ENCODE results near the gene NF1.
A peak's percentile ranks its signal among the peaks of the same experiment; 100 is the strongest.
"Not testable (repeated sequence)": the region's sequence is repeated elsewhere in the genome, so short reads cannot be mapped to it uniquely, and the experiment has no call there.

Gene NF1

DNA sequence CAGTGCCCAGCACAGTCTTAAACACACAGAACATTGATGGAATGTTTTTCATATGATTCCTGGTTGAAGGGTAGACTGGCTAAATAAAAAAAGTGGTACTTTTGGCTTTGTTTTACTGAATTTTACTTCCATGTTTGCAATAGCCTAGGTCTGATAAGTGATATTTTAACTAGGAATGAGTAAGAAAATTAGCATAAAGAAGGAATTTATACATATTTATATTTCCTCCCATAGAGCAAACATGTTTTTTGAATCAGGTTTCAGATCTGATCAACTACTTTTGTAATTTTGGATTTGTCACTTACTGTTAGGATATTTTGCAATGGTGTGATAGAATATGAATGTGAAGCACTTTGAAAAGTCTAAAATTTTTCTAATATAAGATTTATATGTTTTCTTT is 7.2 kb downstream of the NF1 start:
- TF ChIP-seq Cebpa-rat (IDR thresholded peaks at IDR 0.05): no peak
- 0 out of 2 replicates have a peak, but pooled peaks cover under 1% of the 10 kb centered on the region for H3K36me3 ChIP-seq
- no peaks in the 10 kb centered on the region for H3K4me1 ChIP-seq
- H3K4me3 ChIP-seq: no peak overlapping the region
- no peak overlapping the region for H3K9ac ChIP-seq
- no peak overlapping the region for H3K27ac ChIP-seq
- H4K20me1 ChIP-seq: peaks cover 71% of the 10 kb centered on the region
- H3K4me2 ChIP-seq: no peak overlapping the region
- H3K9me3 ChIP-seq: no peaks in the 10 kb centered on the region
- no peaks in the 10 kb centered on the region for H3K27me3 ChIP-seq

DNA sequence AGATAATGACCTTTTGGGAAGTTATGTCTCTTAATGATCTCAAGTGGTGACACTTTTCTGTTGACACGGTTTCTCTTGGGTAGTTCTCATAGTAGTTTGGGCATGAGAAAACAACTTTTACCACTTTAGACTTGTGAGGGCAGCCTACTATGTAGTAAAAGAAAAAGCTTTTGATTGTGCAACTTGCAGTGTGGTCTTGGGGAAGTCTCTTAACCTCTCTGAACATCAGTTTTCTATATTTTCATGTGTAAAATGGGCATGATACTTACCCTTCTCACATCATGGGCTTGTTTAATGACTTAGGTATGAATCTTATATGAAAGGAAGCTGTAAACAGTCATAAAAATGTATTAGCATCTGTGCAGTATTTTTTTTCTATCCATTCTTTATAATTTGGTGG is 11.2 kb downstream of the NF1 start:
- peaks cover 86% of the 10 kb centered on the region for H4K20me1 ChIP-seq
- no peaks in the 10 kb centered on the region for H3K27me3 ChIP-seq
- peaks cover 10% of the 10 kb centered on the region; the same call in 1 of the 2 replicates for H3K36me3 ChIP-seq
- no peak overlapping the region for H3K27ac ChIP-seq
- H3K9ac ChIP-seq: no peak overlapping the region
- H3K4me2 ChIP-seq: no peak overlapping the region
- TF ChIP-seq Cebpa-rat (IDR thresholded peaks at IDR 0.05): no peak
- H3K4me3 ChIP-seq: no peak overlapping the region
- peaks cover 4% of the 10 kb centered on the region; the same call in 1 of the 2 replicates for H3K4me1 ChIP-seq
- H3K9me3 ChIP-seq: no peaks in the 10 kb centered on the region

DNA sequence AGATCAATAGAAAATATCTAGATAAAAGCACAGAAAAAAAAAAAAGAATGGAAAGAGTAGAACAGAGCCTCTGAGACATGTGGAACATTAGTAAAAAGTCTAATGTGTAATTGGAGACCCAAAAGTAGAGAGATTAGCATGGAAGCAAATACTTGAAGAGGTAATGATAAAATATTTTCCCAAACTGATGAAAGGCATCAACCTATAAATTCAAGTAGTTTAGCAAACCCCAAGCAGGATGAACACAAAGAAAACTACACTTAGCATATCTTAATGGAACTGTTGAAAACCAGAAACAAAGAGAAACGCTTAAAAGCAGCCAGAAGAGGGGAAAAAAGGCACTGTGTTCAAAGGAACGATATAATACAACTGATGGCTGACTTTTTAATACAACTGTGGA is 16.4 kb downstream of the NF1 start:
- Histone ChIP-seq H3K9ac (no peak overlapping the region), H3K4me2 (no peak overlapping the region), H3K27ac (no peak overlapping the region), H3K9me3 (no peaks in the 10 kb centered on the region), H3K27me3 (no peaks in the 10 kb centered on the region), H4K20me1 (peaks cover 66% of the 10 kb centered on the region), H3K4me3 (no peak overlapping the region), H3K4me1 (peaks cover 24% of the 10 kb centered on the region), H3K36me3 (peaks cover 10% of the 10 kb centered on the region; the same call in 1 of the 2 replicates)
- no peak for TF ChIP-seq Cebpa-rat (IDR thresholded peaks at IDR 0.05)

DNA sequence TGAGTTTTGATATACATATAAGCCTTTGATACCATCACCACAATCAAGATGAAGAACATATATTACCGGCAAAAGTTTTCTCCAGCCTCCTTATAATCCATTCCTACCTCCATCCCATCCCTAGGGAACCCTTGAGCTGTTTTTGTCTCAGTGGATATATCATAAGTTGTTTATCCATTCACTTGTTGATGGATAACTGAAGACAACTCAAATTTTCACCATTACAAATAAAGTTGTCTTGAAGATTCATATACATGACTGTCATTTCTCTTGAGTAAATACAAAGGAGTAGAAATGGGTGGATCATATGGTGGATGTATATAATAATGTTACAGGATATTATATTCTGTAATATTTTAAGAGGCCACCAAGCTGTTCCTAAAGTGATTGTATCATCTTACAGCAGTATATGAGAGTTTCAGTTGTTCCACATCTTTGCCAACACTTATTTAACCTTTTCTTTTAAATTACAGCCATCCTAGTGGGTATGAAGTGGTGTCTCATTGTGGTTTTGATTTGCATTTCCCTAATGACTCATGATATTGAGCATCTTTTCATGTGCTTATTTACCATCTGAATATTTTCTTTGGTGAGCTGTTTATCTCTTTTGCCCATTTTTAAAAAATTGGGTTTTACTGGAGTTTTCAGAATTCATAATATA is 17.4 kb downstream of the NF1 start:
- H4K20me1 ChIP-seq: peaks cover 58% of the 10 kb centered on the region
- no peak for TF ChIP-seq Cebpa-rat (IDR thresholded peaks at IDR 0.05)
- no peak overlapping the region for H3K4me3 ChIP-seq
- H3K4me2 ChIP-seq: no peak overlapping the region
- H3K27me3 ChIP-seq: no peaks in the 10 kb centered on the region
- peaks cover 24% of the 10 kb centered on the region for H3K4me1 ChIP-seq
- no peak overlapping the region for H3K9ac ChIP-seq
- peaks cover 8% of the 10 kb centered on the region; the same call in 1 of the 2 replicates for H3K36me3 ChIP-seq
- 0 out of 2 replicates have a peak, but pooled peaks cover 3% of the 10 kb centered on the region for H3K9me3 ChIP-seq
- no peak overlapping the region for H3K27ac ChIP-seq

DNA sequence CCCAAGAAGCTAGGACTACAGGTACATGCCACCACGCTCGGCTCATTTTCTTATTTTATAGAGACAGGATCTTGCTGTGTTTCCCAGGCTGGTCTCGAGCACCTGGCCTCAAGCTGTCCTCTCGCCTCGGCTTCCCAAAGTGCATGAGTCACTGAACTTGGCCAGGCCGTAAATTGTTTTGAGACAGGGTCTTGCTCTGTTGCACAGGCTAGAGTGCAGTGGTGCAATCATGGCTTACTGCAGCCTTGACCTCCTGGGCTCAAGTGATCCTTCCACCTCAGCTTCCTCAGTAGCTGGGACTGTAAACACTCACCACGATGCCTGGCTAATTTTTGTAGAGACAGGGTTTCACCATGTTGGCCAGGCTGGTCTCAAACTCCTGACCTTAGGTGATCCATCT is 18.6 kb downstream of the NF1 start:
- Histone ChIP-seq H4K20me1 (peaks cover 46% of the 10 kb centered on the region), H3K4me1 (peaks cover 24% of the 10 kb centered on the region), H3K4me2 (peak overlapping the region; percentile 16; the same call in 1 of the 2 replicates)
- not testable (repeated sequence) for H3K9me3 ChIP-seq, H3K9ac ChIP-seq, H3K27me3 ChIP-seq, H3K36me3 ChIP-seq, H3K27ac ChIP-seq, H3K4me3 ChIP-seq

DNA sequence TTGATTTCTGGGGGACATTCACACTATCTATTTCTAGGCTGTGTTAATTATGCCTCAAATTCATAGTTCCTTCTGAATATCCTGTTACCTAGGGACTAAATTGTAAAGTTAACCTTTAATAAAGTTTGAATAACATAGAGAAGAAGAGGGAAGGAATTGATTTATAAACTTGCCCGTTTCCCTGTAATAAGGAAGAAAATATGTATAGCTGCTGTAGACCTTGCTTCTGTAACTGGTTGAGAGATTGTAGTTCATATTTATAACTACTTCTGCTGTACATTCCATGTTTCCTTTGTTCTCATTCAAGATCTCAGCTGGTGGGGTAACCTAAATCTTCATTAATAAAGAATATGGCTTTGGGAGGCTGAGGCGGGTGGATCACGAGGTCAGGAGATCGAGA is 19.2 kb downstream of the NF1 start:
- no peak for TF ChIP-seq Cebpa-rat (IDR thresholded peaks at IDR 0.05)

DNA sequence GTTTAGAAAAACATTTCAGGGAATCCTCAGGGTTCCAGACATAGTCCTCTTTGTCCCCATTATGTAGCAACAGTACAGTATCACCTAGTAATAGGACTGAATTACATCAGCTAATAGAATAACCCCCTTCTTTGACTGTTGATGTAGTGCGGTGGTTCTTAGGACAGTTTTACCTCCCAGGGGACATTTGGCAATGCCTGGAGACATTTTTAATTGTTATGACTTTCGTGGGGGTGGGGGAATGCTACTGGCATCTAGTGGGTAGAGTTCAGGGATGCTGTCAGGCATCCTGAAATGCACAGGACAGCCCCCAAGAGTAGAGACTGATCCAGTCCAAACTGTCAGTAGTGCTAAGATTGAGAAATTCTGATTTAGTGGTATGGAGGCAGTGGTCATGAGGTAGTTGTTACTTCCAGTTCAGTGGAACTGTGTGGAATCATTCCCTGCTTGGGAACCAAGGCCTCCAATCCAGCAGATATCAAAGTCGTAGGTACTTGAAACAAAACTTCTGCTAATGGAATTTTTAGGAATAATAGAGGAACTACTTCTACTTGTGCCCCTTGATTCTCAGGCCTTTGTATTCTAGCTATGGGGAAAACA is 20.3 kb downstream of the NF1 start:
- H4K20me1 ChIP-seq: peaks cover 30% of the 10 kb centered on the region; the same call in 1 of the 2 replicates
- H3K4me3 ChIP-seq: no peak overlapping the region
- no peak overlapping the region for H3K27ac ChIP-seq
- peaks cover 5% of the 10 kb centered on the region; the same call in 1 of the 2 replicates for H3K36me3 ChIP-seq
- H3K9ac ChIP-seq: no peak overlapping the region
- peaks cover 22% of the 10 kb centered on the region for H3K4me1 ChIP-seq
- TF ChIP-seq Cebpa-rat (IDR thresholded peaks at IDR 0.05): no peak
- H3K4me2 ChIP-seq: peak overlapping the region; percentile 11; the same call in 1 of the 2 replicates
- no peaks in the 10 kb centered on the region for H3K27me3 ChIP-seq
- H3K9me3 ChIP-seq: peaks cover 14% of the 10 kb centered on the region

More for the DNA sequence above, 19.2 kb downstream of the NF1 start:
- Histone ChIP-seq H3K9me3 (peaks cover 12% of the 10 kb centered on the region), H3K9ac (no peak overlapping the region), H3K4me1 (peaks cover 24% of the 10 kb centered on the region), H4K20me1 (peaks cover 40% of the 10 kb centered on the region; the same call in 1 of the 2 replicates), H3K4me2 (no peak overlapping the region), H3K4me3 (no peak overlapping the region), H3K27ac (no peak overlapping the region), H3K27me3 (no peaks in the 10 kb centered on the region), H3K36me3 (peaks cover 3% of the 10 kb centered on the region; the same call in 1 of the 2 replicates)

DNA sequence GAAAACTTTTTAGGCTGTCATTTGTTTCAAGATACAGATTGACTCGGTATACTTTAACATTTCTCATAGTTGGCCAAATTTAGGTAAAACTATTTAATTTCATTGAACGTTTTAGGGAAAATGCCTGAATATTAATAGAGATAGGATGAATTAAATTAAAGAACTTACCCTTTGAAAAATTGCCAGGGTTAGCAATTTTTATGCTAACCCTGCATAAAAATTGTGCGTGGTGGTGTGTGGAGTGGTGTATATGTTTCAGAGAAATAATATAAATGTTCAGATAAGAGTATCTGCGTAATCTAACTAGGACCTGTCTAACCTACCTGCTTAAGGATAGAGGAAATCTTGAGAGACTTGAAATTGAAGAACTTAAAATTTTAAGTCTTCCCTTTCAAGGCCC is 21.4 kb downstream of the NF1 start:
- Histone ChIP-seq H3K4me2 (no peak overlapping the region), H3K27me3 (no peaks in the 10 kb centered on the region), H3K4me3 (no peak overlapping the region), H4K20me1 (peaks cover 27% of the 10 kb centered on the region; the same call in 1 of the 2 replicates), H3K9me3 (peaks cover 14% of the 10 kb centered on the region), H3K27ac (no peak overlapping the region), H3K36me3 (peaks cover 5% of the 10 kb centered on the region; the same call in 1 of the 2 replicates), H3K9ac (no peak overlapping the region), H3K4me1 (peaks cover 20% of the 10 kb centered on the region)
- no peak for TF ChIP-seq Cebpa-rat (IDR thresholded peaks at IDR 0.05)

DNA sequence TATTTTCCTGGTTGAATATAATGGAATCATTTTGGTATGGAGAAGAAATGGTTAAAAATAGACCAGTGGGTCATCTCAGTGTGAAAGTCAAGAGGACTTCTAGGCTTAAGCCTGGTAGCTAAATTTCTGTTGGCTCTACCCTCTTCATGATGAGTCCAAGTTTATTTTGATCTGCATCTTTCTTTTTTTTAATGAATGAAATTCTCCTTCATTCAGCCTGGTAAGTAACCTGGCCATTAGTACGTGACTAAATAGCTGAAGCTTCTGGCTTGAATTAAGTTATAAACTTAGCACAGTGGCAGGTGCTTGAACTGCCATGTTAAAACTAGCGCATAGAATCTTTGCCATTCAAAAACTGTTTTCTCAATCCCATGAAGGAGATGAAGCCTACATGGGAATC is 28.0 kb downstream of the NF1 start:
- Histone ChIP-seq H3K4me3 (no peak overlapping the region), H3K27me3 (no peaks in the 10 kb centered on the region), H3K4me2 (no peak overlapping the region), H3K4me1 (no peaks in the 10 kb centered on the region), H3K27ac (no peak overlapping the region), H4K20me1 (peaks cover 62% of the 10 kb centered on the region), H3K9ac (no peak overlapping the region), H3K9me3 (peaks cover 8% of the 10 kb centered on the region), H3K36me3 (peaks cover 5% of the 10 kb centered on the region; the same call in 1 of the 2 replicates)
- no peak for TF ChIP-seq Cebpa-rat (IDR thresholded peaks at IDR 0.05)

DNA sequence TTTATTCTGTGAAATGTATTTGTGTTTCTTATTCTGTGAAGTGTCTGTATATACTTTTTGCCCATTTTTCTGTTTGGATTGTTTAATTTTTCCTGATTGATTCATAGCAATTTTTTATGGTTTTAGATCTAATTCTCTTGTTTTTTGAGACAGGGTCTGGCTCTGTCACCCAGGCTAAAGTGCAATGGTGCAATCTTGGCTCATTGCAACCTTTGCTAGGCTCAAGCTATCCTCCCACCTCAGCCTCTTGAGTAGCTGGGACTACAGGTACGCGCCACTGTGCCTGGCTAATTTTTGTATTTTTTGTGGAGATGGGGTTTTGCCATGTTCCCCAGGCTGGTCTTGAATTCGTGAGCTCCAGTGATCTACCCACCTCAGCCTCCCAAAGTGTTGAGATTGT is 31.5 kb downstream of the NF1 start:
- TF ChIP-seq Cebpa-rat (IDR thresholded peaks at IDR 0.05): no peak
- Histone ChIP-seq H3K9me3 (0 out of 2 replicates have a peak, but pooled peaks cover 6% of the 10 kb centered on the region), H3K36me3 (peaks cover 17% of the 10 kb centered on the region), H3K9ac (no peak overlapping the region), H3K4me2 (no peak overlapping the region), H4K20me1 (peaks cover 88% of the 10 kb centered on the region), H3K4me3 (no peak overlapping the region), H3K4me1 (no peaks in the 10 kb centered on the region), H3K27ac (no peak overlapping the region), H3K27me3 (no peaks in the 10 kb centered on the region)

Measured in BLaER1 (cell line).